GM18858 (cell line): ENCODE measurements around the gene CTR9.
A peak's percentile ranks its signal among the peaks of the same experiment; 100 is the strongest.

Source experiments
- ATAC-seq: cut with Tn5 transposase; IDR thresholded peaks from one replicate; pipeline ENCODE4 v1.9.1; 2021; ENCODE audit not compliant: unreplicated experiment

Gene CTR9

GRCh38 chr11:10750838-10751580 is at the start of gene CTR9:
CTR9 (plus strand) TSS chr11:10751246; CDS start chr11:10751413, 167 bp downstream.
- peak; percentile 74 for ATAC-seq

GRCh38 chr11:10701982-10702381 is 49.1 kb upstream of the CTR9 start:
- ATAC-seq, result no peak

GRCh38 chr11:10708131-10708530 is 42.9 kb upstream of the CTR9 start:
- ATAC-seq, result no peak

GRCh38 chr11:10709299-10710086 is 41.6 kb upstream of the CTR9 start:
- ATAC-seq, result no peak

GRCh38 chr11:10715571-10715970 is 35.5 kb upstream of the CTR9 start:
- ATAC-seq, result no peak

GRCh38 chr11:10716122-10716521 is 34.9 kb upstream of the CTR9 start:
- no peak for ATAC-seq

GRCh38 chr11:10716543-10717259 is 34.3 kb upstream of the CTR9 start:
- no peak for ATAC-seq

GRCh38 chr11:10719616-10720015 is 31.4 kb upstream of the CTR9 start:
- no peak for ATAC-seq

GRCh38 chr11:10720881-10721376 is 30.1 kb upstream of the CTR9 start:
- ATAC-seq, result no peak

GRCh38 chr11:10722307-10722706 is 28.7 kb upstream of the CTR9 start:
- ATAC-seq, result no peak

- no peak for ATAC-seq
Measured at GRCh38 chr11:10725114-10725906, 25.7 kb upstream of the CTR9 start.

GRCh38 chr11:10725907-10726253 is 25.2 kb upstream of the CTR9 start:
- ATAC-seq, result no peak

GRCh38 chr11:10727146-10727851 is 23.7 kb upstream of the CTR9 start:
- no peak for ATAC-seq

GRCh38 chr11:10728154-10728553 is 22.9 kb upstream of the CTR9 start:
- ATAC-seq, result no peak

GRCh38 chr11:10728789-10729472 is 22.1 kb upstream of the CTR9 start:
- ATAC-seq, result no peak

GRCh38 chr11:10730151-10730550 is 20.9 kb upstream of the CTR9 start:
- ATAC-seq, result no peak

- no peak for ATAC-seq
Measured at GRCh38 chr11:10731064-10731680, 19.9 kb upstream of the CTR9 start.

GRCh38 chr11:10735481-10736475 is 15.3 kb upstream of the CTR9 start:
- peak; percentile 98 for ATAC-seq
